Upper lobe of left lung (tissue), 4 donors: Measurements from ENCODE around the gene ITPKB.

Experiments used
- EP300 ChIP-seq, 4 donors: sonication (generic); formaldehyde crosslinking; IDR thresholded peaks; one replicate each; pipeline ENCODE4 v1.5.1; 2017; ENCODE audit warnings: antibody characterized with exemption in 4 of 4, control low read depth in 2 of 4
- POLR2AphosphoS5 ChIP-seq, 2 donors: sonication (generic); formaldehyde crosslinking; IDR thresholded peaks; one replicate each; pipeline ENCODE4 v1.5.1; 2017; ENCODE audit warnings: antibody characterized with exemption in 2 of 2
- TF ChIP-seq, protein P1 (sequence below), 6 experiments: fragments of 450-650 bp in 4 of 6; fragments of 200-600 bp in 2 of 6; sonication (generic) in 2 of 6; IDR thresholded peaks; one replicate each; pipeline ENCODE4 v1.5.1; 2016 to 2019; ENCODE audit warnings: antibody characterized with exemption in 6 of 6

- TF ChIP-seq, protein P1, sequence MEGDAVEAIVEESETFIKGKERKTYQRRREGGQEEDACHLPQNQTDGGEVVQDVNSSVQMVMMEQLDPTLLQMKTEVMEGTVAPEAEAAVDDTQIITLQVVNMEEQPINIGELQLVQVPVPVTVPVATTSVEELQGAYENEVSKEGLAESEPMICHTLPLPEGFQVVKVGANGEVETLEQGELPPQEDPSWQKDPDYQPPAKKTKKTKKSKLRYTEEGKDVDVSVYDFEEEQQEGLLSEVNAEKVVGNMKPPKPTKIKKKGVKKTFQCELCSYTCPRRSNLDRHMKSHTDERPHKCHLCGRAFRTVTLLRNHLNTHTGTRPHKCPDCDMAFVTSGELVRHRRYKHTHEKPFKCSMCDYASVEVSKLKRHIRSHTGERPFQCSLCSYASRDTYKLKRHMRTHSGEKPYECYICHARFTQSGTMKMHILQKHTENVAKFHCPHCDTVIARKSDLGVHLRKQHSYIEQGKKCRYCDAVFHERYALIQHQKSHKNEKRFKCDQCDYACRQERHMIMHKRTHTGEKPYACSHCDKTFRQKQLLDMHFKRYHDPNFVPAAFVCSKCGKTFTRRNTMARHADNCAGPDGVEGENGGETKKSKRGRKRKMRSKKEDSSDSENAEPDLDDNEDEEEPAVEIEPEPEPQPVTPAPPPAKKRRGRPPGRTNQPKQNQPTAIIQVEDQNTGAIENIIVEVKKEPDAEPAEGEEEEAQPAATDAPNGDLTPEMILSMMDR (IDR thresholded peaks at IDR 0.05), result no peak
- no peak for TF ChIP-seq EP300 (IDR thresholded peaks at IDR 0.05)
- no peak for TF ChIP-seq POLR2AphosphoS5 (IDR thresholded peaks at IDR 0.05)
Observed at GRCh38 chr1:226733876-226734275, 5.2 kb downstream of the ITPKB start.
